HG03565 (cell line): ENCODE results near the gene PEPD.

Experiments
- ATAC-seq: cut with Tn5 transposase; IDR thresholded peaks from one replicate; pipeline ENCODE4 v1.9.1; 2021; ENCODE audit warnings: mild to moderate bottlenecking, moderate library complexity; ENCODE audit not compliant: unreplicated experiment

Gene PEPD

DNA sequence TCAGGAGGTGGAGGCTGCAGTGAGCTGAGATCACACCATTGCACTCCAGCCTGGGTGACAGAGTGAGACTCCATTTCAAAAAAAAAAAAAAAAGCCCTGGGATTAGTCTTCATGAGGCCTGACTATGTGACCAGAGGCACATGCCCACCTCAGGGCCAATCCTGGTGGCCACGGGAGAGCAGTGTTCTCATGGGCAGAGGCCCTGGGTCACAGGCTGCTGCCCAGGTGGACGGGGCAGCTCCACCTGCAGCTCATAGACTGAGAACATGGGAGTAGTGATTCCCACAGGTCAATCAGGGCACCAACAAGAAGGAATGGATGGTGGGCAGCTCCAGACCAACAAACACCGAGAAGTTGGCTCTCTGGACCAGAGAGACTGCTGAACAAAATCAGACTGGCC is 26.1 kb upstream of the PEPD start:
- no peak for ATAC-seq

DNA sequence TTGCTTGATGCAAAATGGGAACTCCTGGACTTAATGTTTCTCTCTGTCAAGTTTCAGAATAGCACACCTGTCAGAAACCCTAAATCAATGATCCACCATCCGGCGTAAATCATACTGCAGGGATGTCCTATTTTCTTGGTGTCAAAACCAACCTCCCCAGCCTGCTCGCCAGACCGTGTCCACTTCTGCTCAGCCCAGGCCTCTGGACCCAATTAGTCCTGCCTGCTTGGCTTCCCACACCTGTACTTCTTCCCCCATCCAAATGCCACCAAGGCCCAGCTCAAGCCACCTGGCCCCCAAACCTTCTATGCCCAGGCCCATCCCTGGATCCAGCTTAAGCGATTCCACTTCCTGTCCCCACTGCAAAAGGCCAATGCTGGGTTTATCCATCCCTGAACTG is 25.1 kb upstream of the PEPD start:
- ATAC-seq: no peak

DNA sequence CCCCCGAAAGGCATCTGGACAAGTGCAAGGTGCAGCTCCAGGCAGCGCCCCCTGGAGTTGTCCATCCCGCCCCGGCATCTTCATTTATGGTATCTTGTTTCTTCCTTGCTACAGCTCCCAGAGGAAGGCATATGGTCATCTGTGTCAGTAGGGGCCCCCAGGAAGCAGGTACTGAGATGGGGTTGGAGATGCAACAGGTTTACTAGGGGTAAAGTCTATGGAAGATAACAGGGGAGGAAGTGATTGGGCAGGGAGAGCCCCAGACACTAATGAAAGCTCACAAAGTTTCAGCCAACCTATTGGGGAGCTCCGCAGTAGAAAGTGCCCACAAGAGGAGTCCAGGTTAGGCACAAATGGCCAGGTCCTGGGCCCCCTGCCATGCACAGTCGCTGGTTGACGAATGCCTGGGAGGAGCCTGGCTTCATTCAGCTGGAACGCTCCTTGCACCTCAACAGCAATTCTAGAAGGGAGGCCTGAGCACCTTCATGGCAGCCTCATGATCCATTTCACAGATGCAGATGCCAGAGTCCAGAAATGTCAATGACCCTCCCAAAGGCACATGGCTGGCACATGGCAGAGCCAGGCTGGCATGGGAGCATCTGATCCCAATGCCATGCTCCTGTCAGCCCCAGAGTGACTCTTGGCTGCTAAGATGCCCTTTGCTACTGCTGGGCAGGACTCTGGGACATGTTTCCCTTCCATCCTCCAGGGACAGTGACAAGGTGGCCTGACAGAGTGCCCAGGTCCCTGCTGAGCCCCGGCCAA is 23.8 kb upstream of the PEPD start:
- no peak for ATAC-seq

DNA sequence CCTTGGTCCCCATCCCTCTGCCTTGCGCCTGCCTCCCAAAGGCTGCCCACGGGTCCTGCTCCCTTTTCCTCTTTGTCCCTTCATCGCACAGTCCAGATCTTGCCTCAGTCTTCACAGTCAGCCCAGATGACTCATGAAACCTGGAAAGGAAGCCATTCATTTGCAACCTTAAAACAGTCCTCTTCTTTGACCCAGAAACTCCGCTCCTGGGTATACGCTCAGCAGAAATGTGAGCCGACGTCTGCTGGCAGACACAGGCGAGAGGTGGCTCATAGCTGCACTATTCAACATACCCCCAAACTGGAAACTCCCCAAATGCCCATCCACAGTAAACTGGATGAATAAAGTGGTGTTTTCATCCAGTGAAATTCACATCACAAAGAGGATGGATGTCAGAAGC is 13.6 kb upstream of the PEPD start:
- ATAC-seq: no peak

GRCh38 chr19:33532859-33533460 is 11.4 kb upstream of the PEPD start:
- ATAC-seq: no peak

GRCh38 chr19:33530842-33531241 is 9.3 kb upstream of the PEPD start:
- ATAC-seq: no peak

GRCh38 chr19:33530296-33530695 is 8.7 kb upstream of the PEPD start:
- ATAC-seq: no peak

DNA sequence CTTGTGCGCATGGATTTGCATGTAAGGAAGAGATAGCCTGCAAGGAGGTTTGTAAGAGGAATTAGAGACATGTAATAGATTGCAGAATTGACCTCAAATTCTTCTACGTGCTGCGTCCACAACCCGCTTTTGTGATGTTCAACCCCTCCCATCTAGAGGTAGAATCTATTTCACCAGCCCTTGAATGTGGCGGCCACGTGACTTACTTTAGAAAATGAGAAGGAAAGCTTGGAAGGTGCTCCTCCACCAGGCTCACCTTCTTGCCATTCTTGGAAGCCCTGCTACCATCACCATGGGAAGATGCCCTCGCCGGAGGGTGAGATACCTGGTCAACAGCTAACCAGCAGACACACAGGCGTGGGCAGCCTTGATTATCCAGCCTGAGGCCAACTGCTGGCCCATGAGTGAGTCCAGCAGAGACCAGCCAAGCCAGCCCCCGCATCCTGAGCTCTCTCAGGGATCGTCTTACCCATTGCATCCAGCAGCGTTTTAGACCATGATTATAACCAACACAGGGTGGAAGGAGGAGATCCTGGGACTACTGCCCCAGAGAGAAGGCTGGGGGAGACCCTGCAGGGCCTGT is 7.6 kb upstream of the PEPD start:
- no peak for ATAC-seq

GRCh38 chr19:33528404-33528803 is 6.8 kb upstream of the PEPD start:
- no peak for ATAC-seq

- no peak for ATAC-seq
Measured at GRCh38 chr19:33527125-33527524, 5.5 kb upstream of the PEPD start.

DNA sequence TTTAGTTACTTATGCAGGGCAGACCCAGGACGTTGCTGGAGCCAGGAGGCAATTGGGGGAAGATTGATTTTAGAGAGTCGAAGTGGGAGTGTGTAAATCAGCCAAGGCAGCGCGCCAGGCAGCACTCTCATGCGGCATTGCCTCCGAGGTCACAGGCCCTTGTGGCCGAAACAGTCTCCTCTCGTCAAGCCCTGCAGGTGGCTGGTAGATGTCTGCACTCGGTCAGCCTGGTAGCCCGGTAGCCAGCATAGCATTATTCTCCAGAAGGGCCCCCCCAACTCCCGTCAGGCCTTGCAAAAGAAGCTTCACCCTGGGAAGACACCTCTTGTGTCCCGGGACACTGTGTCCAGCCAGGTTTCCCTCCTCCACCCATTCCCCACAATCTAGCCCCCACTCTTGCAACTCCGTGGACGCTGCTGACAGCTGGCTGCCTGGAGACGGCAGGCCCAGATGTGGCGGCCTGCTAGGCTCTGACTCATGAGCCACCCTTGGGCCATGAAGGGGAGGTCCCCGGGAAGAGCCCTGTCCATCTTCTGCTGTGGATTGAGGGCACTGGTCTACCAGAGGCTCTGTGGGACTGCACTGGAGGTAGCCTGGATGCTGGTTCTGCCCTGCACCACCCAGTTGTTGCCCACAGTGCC is 2.6 kb upstream of the PEPD start:
- ATAC-seq: no peak

DNA sequence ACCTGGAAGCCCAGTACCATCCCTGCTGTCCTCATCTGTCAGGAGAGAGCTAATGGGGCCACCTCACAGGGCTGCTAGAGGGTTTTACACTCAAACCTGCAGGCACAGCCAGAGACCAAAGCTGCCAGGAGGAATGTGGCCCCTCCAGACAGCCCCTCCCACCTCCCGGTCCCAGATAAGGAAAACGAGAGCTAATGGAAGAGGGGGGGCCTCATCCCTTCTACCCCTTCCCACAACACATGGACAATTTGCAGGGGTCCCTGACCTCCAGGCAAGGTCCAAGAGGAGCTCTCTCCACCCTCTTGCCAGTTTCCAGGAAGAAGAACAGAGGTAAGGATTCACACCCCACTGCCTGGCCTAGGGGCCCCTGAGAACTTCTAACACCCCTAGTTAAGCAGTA is 1.6 kb upstream of the PEPD start:
- ATAC-seq: no peak

DNA sequence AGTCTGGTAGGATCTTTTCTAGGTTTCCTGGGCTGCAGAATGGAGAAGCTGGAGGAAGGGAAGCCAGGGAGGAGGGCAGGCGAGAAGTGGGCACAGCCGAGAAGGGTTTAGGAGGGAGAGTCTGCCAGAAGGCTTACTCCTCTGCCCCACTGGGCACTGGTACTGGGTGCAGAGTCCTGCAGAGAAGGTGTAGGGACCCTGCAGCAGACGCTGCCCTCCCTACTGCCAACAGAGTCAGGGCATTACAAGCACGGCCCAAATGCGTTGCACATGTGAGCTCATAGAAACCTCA is 726 bp upstream of the PEPD start:
- no peak for ATAC-seq

GRCh38 chr19:33520844-33521479 is 629 bp downstream of the PEPD start:
- no peak for ATAC-seq

GRCh38 chr19:33520048-33520643 is 1.4 kb downstream of the PEPD start:
- ATAC-seq: no peak

DNA sequence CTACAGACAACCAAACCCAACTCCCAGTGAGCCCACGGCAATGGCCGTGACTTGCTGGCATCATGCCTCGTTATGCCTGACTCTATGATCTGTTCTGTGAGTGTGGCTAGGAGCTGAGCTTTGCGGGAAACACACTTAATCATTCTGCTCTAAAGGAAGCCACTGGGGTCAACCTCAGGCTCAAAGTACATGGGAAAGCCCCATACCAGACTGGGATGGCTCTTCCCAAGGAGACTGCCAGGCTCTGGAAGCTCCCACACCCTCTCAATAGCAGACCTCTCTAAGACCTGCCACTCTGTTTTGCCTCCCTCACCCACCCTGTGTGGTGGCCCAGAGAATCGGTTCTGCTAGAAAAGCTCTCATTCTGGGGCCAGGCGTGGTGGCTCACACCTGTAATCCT is 2.2 kb downstream of the PEPD start:
- ATAC-seq: no peak

- no peak for ATAC-seq
Measured at GRCh38 chr19:33518541-33518940, 3.0 kb downstream of the PEPD start.

DNA sequence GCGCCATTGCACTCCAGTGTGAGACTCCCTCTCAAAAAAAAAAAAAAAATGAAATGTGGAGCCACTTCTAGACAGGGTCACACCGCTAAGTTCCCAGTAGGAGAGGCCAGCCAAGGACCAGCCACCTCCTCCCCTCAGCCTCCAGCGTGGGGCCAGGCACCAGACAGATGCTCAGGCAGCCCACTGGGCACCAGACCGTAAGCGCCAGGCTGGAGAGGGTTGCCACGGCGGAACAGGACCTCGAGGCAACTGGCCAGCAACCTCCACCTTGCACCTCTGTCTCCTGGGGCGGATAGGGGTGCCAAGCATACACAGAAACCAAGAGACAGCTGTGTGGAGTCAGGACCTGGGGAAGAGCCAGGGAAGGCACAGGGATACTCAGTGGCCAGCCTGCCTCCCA is 3.7 kb downstream of the PEPD start:
- no peak for ATAC-seq

- no peak for ATAC-seq
Measured at GRCh38 chr19:33515921-33516320, 5.7 kb downstream of the PEPD start.

- ATAC-seq: no peak
Measured at GRCh38 chr19:33514885-33515551, 6.6 kb downstream of the PEPD start.

DNA sequence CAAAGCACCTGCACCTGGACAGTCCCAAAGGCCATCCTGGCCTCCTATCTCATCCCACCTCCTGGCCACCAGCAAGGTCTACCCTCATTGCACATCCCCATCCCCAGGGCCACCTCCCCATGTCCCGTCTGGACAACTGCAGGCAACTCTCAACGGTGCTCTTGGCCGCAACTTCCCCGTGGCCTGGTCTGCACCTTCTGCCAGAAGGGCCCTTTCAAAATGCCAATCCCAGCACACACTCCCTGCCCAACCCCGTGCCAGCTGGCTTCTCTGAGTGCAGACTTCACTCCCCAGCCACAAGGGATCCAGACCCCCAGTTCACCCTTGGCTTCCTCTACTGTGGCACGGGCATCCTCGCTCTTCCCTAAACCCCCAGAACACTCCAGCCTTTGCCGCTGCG is 8.2 kb downstream of the PEPD start:
- no peak for ATAC-seq
